Mesenteric fat pad (tissue), 1 donor: ENCODE measurements around the gene NOC2L. TPM values are rescaled to one million over a fixed set of nuclear protein-coding genes. Genes with fewer than 3 reads are reported as not detected.
"Not testable (repeated sequence)": the region's sequence is repeated elsewhere in the genome, so short reads cannot be mapped to it uniquely, and the experiment has no call there.

Source experiments
- DNase-seq: peaks from one replicate; pipeline ENCODE4 v3.0.0-alpha.2; 2020; ENCODE audit warnings: low spot score
- total RNA-seq: library from RNA; stranded (reverse); fragmentation: NEBNext Ultra II Directional; extraction: Animal tissue kit (Norgen Biotek cat#: 25700); gene quantifications from one replicate; pipeline ENCODE4 v1.2.1, GENCODE V29; 2021
- donor health status: DM: yes; HTN: yes; CAD: no.

NOC2L gene
- total RNA-seq, 1 donor from 2014 or later = 49.8 TPM

GRCh38 chr1:962381-963300 lies 3.6 kb upstream of the NOC2L start:
- DNase-seq = no peak

GRCh38 chr1:961132-961669 lies 2.1 kb upstream of the NOC2L start:
- no peak for DNase-seq

GRCh38 chr1:960363-961131 lies 1.5 kb upstream of the NOC2L start, which contains the start of gene KLHL17:
KLHL17 (plus strand) TSS chr1:960584; CDS start chr1:960694, 110 bp downstream.
- DNase-seq = no peak

GRCh38 chr1:959731-960362 lies 791 bp upstream of the NOC2L start:
- DNase-seq = no peak

GRCh38 chr1:956636-957035 lies 2.4 kb downstream of the NOC2L start:
- DNase-seq = no peak

- DNase-seq = no peak
Measured at GRCh38 chr1:955474-955873, 3.6 kb downstream of the NOC2L start.

- no peak for DNase-seq
Measured at GRCh38 chr1:954927-955326, 4.1 kb downstream of the NOC2L start.

GRCh38 chr1:953524-954320 lies 5.3 kb downstream of the NOC2L start:
- DNase-seq = no peak

- no peak for DNase-seq
Measured at GRCh38 chr1:952603-953002, 6.5 kb downstream of the NOC2L start.

- DNase-seq = no peak
Measured at GRCh38 chr1:952201-952600, 6.9 kb downstream of the NOC2L start.

GRCh38 chr1:951364-951763 lies 7.7 kb downstream of the NOC2L start:
- no peak for DNase-seq

GRCh38 chr1:950881-951280 lies 8.2 kb downstream of the NOC2L start:
- no peak for DNase-seq

- no peak for DNase-seq
Measured at GRCh38 chr1:950268-950667, 8.8 kb downstream of the NOC2L start.

GRCh38 chr1:947958-948357 lies 11.1 kb downstream of the NOC2L start:
- no peak for DNase-seq

GRCh38 chr1:946811-947210 lies 12.2 kb downstream of the NOC2L start:
- not testable (repeated sequence) for DNase-seq

GRCh38 chr1:945688-946556 lies 13.1 kb downstream of the NOC2L start:
- DNase-seq = no peak

- DNase-seq = no peak
Measured at GRCh38 chr1:944341-945325, 14.4 kb downstream of the NOC2L start.

- DNase-seq = no peak
Measured at GRCh38 chr1:943545-944340, 15.3 kb downstream of the NOC2L start.
